OCI-LY3 (cell line): ENCODE measurements around the gene FOXJ3.

Experiments used
- CTCF ChIP-seq: fragments of 200-600, 300-600 bp; sonication (generic); IDR thresholded peaks from 2 replicates; pipeline ENCODE4 v1.5.1; 2014; ENCODE audit warnings: antibody characterized with exemption, low read length, low read depth
- EZH2phosphoT487 ChIP-seq: fragments of 200-600 bp; shearing (Covaris generic); IDR thresholded peaks from 2 replicates; pipeline ENCODE4 v1.6.1; 2018; ENCODE audit warnings: antibody characterized with exemption, mixed run types, low read depth

GRCh38 chr1:42128964-42129363, 206.1 kb downstream of the FOXJ3 start:
- TF ChIP-seq CTCF (no peak), EZH2phosphoT487 (no peak)
